ENCODE measurements around the gene HERPUD1.
"Not testable (repeated sequence)": the region's sequence is repeated elsewhere in the genome, so short reads cannot be mapped to it uniquely, and the experiment has no call there.

The HERPUD1 gene

GRCh38 chr16:56931892-56932720, at the start of gene HERPUD1:
Gene HERPUD1, plus strand, starts transcription at chr16:56932142. Its CDS starts 103 bp downstream, at chr16:56932245.
- DNase-seq: peak; percentile 95

- no peak for DNase-seq
Measured at GRCh38 chr16:56883586-56883985, 48.4 kb upstream of the HERPUD1 start.

GRCh38 chr16:56884026-56884582, 47.8 kb upstream of the HERPUD1 start:
- DNase-seq: no peak

GRCh38 chr16:56884929-56885328, 47.0 kb upstream of the HERPUD1 start:
- not testable (repeated sequence) for DNase-seq

- DNase-seq: no peak
Measured at GRCh38 chr16:56885446-56886162, 46.3 kb upstream of the HERPUD1 start.

GRCh38 chr16:56886296-56886695, 45.6 kb upstream of the HERPUD1 start:
- DNase-seq: no peak

- DNase-seq: no peak
Measured at GRCh38 chr16:56886826-56887225, 45.1 kb upstream of the HERPUD1 start.

- no peak for DNase-seq
Measured at GRCh38 chr16:56888806-56889205, 43.1 kb upstream of the HERPUD1 start.

- DNase-seq: no peak
Measured at GRCh38 chr16:56889206-56889605, 42.7 kb upstream of the HERPUD1 start.

GRCh38 chr16:56891685-56892084, 40.3 kb upstream of the HERPUD1 start:
- DNase-seq: no peak

- no peak for DNase-seq
Measured at GRCh38 chr16:56892705-56893104, 39.2 kb upstream of the HERPUD1 start.

- no peak for DNase-seq
Measured at GRCh38 chr16:56894331-56894917, 37.5 kb upstream of the HERPUD1 start.

GRCh38 chr16:56895813-56896212, 36.1 kb upstream of the HERPUD1 start:
- DNase-seq: no peak

- DNase-seq: no peak
Measured at GRCh38 chr16:56896244-56896643, 35.7 kb upstream of the HERPUD1 start.

GRCh38 chr16:56897026-56897799, 34.7 kb upstream of the HERPUD1 start:
- DNase-seq: no peak

- DNase-seq: no peak
Measured at GRCh38 chr16:56898847-56899246, 33.1 kb upstream of the HERPUD1 start.

- DNase-seq: no peak
Measured at GRCh38 chr16:56903866-56904265, 28.1 kb upstream of the HERPUD1 start.

- DNase-seq: no peak
Measured at GRCh38 chr16:56907401-56907800, 24.5 kb upstream of the HERPUD1 start.

- no peak for DNase-seq
Measured at GRCh38 chr16:56909527-56909979, 22.4 kb upstream of the HERPUD1 start.

- no peak for DNase-seq
Measured at GRCh38 chr16:56910112-56910511, 21.8 kb upstream of the HERPUD1 start.

- no peak for DNase-seq
Measured at GRCh38 chr16:56910654-56911539, 21.0 kb upstream of the HERPUD1 start.

Measured in KG1 (cell line).